GM20000 (cell line): ENCODE data around the gene ZWILCH.
"Not testable (repeated sequence)": the region's sequence is repeated elsewhere in the genome, so short reads cannot be mapped to it uniquely, and the experiment has no call there.

ENCODE experiments used
- DNase-seq: peaks from one replicate; pipeline ENCODE4 v3.0.0; 2012; ENCODE audit warnings: low spot score
- TF ChIP-seq, protein P1 (sequence below): IDR thresholded peaks from 2 replicates; pipeline ENCODE4 v1.5.1; 2012; ENCODE audit warnings: mild to moderate bottlenecking, control low read depth; ENCODE audit errors: extremely low read depth, missing control alignments

The ZWILCH gene

DNA sequence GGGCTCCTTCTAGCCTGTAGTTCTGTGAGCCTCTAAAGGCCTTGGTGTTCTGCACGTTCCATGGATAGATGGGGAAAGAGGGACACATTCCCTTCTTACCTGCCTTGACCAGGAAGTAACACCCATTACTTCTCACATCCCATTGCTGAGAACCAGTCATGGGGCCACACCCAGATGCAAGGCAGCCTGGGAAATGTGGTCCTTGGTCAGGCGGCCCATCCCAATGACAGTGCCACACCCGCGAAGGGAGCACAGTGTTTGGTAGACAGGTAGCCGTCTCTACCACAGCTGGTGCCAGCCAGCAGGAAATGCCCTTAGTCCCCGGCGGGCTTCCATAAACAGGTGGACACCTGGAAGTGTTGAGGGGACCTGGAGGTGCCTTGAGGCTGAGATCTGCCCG lies 83.8 kb downstream of the ZWILCH start:
- no peak for DNase-seq
- TF ChIP-seq, protein P1, sequence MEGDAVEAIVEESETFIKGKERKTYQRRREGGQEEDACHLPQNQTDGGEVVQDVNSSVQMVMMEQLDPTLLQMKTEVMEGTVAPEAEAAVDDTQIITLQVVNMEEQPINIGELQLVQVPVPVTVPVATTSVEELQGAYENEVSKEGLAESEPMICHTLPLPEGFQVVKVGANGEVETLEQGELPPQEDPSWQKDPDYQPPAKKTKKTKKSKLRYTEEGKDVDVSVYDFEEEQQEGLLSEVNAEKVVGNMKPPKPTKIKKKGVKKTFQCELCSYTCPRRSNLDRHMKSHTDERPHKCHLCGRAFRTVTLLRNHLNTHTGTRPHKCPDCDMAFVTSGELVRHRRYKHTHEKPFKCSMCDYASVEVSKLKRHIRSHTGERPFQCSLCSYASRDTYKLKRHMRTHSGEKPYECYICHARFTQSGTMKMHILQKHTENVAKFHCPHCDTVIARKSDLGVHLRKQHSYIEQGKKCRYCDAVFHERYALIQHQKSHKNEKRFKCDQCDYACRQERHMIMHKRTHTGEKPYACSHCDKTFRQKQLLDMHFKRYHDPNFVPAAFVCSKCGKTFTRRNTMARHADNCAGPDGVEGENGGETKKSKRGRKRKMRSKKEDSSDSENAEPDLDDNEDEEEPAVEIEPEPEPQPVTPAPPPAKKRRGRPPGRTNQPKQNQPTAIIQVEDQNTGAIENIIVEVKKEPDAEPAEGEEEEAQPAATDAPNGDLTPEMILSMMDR, result no peak

DNA sequence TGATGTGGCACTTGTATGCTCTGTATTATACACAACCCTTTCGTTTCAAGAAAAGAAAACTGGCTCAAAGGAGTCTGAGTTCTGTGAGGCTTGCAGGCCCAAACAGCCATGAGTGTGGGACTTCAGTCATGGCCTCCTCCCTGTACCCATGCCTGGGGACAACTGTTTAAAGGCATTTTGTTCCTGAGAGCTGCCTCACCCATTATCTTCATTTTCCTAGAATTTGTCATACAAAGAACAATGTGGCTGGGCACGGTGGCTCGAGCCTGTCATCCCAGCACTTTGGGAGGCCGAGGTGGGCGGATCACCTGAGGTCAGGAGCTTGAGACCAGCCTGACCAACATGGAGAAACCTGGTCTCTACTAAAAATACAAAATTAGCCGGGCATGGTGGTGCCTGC lies 84.3 kb downstream of the ZWILCH start:
- not testable (repeated sequence) for DNase-seq

DNA sequence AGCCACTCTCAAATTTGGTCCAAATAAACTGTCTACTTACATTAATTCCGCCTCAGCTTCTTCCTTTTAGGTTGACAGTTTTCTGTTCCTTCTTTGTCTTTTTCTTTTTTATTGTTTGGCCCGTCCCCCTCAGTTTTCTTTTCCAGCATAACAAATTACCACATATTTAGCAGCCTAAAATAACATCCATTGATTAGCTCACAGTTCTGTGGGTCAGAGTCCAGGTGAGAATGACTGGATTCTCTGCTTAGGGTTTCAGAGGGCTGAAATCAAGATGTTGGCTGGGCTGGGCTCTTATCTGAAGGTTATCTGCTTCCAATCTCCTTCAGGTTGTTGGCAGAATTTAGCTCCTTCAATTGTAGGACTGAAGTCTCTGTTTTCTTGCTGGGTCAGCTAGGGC lies 85.3 kb downstream of the ZWILCH start:
- TF ChIP-seq, protein P1, result no peak
- no peak for DNase-seq

DNA sequence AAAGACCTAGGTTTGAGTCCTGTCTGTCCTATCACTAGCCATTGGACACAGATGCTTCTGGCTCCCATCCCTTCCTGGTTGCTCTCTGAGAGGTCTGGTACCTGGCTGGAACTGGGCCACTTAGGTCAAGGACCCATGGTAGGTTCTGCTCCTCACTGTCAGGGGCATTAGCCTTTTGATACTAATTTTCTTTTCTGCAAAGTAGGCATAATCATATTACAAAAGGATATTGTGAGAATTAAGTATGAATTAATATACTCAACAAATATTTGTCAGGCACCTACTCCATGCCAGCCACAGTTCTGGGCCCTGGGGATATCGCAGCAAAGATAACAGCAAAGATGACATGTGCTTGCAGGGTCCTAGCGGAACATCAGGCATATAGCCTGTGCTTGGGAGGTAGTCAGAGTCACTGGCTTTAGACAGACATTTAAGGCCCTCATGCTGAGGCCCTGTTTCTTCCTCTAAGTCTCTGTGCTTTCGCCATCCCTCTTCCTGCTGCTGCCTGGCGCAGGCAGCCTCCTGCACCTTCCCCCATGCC lies 86.3 kb downstream of the ZWILCH start:
- TF ChIP-seq, protein P1, result no peak
- no peak for DNase-seq

DNA sequence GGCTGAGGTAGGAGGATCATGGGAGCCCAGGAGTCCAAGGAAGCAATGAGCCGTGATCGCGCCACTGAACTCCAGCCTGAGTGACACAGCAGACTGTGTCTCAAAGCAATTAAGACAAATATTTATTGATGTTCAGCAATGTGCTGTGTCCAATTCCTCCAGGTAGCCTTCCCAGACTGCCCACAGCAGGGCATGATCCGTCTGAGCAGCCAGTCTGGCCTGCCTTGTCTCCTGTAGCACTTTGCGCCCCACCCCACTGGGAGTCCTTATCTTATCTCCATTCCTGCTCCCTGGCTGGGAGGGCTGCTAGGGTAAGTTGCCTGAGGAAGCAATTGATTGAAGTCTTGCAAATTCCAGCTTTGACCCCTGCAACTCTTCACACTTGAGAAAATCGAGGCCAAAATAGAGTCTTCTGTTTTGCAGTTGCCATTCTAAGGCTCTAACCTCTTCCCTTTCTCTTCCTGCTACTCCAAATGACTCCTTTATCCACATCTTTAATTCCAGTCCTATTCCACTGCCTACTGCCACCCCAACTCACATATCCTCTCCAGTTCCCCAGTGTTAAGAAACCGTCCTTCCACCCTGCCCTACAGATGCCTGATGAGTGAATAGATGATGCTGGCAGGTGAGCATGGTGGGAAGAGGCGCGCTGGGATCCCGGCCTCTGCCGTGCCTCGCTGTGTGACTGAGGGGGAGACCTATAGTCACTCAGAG lies 87.5 kb downstream of the ZWILCH start:
- DNase-seq, result no peak

DNA sequence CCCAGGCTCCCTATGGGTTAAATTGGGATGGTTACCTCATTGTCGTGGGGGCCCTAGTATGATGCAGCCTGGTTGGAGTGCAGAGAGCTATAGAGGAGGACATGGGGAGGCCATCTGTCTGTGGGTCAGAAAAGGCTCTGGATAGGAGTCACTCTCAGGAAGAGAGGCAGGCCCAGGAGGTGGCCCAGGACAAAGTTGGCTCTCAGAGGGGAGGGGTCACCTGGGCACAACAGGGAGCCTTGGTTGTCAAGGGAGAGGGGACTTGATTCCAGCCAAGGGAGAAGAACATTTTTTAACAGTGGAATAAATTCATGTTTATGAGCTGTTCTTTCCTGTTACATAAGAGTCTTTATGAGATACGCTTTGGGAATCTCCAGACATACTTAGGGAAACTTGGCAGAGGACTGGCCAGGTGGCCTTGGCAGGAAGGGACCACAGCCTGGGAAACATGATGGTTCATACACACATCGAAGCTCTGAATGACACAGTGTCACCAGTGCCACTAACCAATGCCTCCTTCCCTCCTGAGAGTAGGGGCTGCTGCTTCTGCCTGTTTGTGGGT lies 88.2 kb downstream of the ZWILCH start:
- DNase-seq, result no peak
- TF ChIP-seq, protein P1, result no peak

More for the DNA sequence above, 87.5 kb downstream of the ZWILCH start:
- TF ChIP-seq, protein P1, result no peak

DNA sequence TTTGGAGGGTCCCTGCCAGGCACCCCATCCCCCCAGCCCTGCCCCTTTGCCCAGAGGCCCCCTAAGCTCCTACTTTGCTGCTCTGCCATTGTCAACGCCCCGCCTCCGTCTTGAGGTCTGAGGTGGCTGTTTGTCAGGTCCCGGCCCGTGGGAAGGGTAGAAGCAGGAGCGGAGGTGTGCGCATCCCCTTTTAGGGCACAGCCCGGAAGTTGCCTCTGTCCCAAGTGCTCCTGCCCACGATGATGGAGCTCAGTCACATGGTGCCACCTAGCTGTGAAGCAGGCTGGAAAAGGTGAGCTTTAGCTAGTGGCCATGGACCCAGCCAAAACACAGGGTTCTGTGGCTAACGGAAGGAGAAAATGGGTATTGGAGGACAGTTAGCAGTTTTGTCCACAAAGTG lies 89.2 kb downstream of the ZWILCH start:
- no peak for DNase-seq
- TF ChIP-seq, protein P1, result no peak
